ENCODE data around the gene RALGPS2. TPM values are rescaled to one million over a fixed set of nuclear protein-coding genes. Genes with fewer than 3 reads are reported as not detected.

Gene RALGPS2
- total RNA-seq, 2 experiments from 2014 or later = 91.6 to 102 TPM

DNA sequence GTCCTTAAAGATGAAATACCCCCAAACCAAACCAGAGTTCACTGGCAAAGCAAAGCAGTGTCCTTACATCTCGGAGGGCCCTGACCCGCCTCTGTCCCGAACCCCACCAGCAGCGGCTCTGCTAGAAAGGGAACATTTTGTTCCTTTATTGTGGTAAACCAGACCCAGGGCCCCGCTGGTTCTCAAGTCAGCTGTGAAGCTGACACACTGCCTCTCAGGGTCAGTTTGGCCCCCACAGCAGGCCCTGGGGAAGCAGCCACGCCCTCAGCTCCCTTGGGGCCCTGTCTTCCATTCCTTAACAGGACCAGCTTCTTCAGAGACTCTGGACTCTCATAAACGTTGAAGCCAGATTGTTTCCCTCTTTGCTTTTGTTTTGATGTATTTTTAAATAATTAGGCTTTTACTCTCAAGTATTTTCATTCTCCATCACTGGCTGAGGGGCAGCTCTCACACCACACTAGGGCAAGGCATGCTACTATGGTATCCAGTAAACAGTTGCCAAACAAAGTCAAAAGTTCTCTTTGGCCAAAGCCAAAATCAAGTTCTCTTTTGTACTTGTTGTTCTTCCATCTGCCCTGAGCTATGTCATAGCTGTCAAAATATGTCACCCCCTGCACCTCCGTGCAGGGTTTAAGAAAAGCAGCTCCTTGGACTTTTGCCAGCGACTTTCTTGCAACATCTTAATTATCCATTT, 207.0 kb downstream of the RALGPS2 start:
- Histone ChIP-seq H2AFZ (ENCODE audit: low read length) (no peak overlapping the region), H3K9me2 (ENCODE audit: insufficient read depth, low read length) (no peaks in the 10 kb centered on the region), H4K20me1 (ENCODE audit: insufficient read depth, low read length) (no peaks in the 10 kb centered on the region), H3K4me3 (ENCODE audit: low read depth, low read length, poor library complexity, severe bottlenecking) (no peak overlapping the region), H3K4me1 (ENCODE audit: insufficient read depth, low read length, poor library complexity, severe bottlenecking) (no peaks in the 10 kb centered on the region), H3K79me2 (ENCODE audit: insufficient read depth, low read depth, low read length) (no peaks in the 10 kb centered on the region), H3K36me3 (ENCODE audit: insufficient read depth, low read length) (no peaks in the 10 kb centered on the region), H3K27ac (ENCODE audit: low read depth, low read length, poor library complexity, severe bottlenecking) (no peak overlapping the region), H3K4me2 (ENCODE audit: low read length) (no peak overlapping the region), H3K9me3 (ENCODE audit: low read length) (no peaks in the 10 kb centered on the region)
- intact Hi-C loops (cut with micrococcal nuclease; ENCODE audit: unreplicated experiment) = no loop called here
- ChIA-PET CTCF (ENCODE audit: unreplicated experiment) (interaction anchor here (0.5 kb wide), 1 partner anchor 207 kb away, joined by 4 read pairs; the partner anchor contains the start of gene RALGPS2), POLR2A (interaction anchor here (0.7 to 1.3 kb wide), 3 partner anchors 14 to 164 kb away, joined by 3 to 6 read pairs (median 3); no protein-coding TSS in a partner anchor)
- TF ChIP-seq, protein P1, sequence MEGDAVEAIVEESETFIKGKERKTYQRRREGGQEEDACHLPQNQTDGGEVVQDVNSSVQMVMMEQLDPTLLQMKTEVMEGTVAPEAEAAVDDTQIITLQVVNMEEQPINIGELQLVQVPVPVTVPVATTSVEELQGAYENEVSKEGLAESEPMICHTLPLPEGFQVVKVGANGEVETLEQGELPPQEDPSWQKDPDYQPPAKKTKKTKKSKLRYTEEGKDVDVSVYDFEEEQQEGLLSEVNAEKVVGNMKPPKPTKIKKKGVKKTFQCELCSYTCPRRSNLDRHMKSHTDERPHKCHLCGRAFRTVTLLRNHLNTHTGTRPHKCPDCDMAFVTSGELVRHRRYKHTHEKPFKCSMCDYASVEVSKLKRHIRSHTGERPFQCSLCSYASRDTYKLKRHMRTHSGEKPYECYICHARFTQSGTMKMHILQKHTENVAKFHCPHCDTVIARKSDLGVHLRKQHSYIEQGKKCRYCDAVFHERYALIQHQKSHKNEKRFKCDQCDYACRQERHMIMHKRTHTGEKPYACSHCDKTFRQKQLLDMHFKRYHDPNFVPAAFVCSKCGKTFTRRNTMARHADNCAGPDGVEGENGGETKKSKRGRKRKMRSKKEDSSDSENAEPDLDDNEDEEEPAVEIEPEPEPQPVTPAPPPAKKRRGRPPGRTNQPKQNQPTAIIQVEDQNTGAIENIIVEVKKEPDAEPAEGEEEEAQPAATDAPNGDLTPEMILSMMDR (conservative IDR thresholded peaks at IDR 0.05; ENCODE audit: low read length) = no peak
- TF ChIP-seq EZH2phosphoT487 (IDR thresholded peaks at IDR 0.05; ENCODE audit: borderline replicate concordance, low read depth, low read length) = no peak
- no TSS peak for BruUV-seq (replicated peaks)
- no peak for DNase-seq (ENCODE audit: low spot score)

DNA sequence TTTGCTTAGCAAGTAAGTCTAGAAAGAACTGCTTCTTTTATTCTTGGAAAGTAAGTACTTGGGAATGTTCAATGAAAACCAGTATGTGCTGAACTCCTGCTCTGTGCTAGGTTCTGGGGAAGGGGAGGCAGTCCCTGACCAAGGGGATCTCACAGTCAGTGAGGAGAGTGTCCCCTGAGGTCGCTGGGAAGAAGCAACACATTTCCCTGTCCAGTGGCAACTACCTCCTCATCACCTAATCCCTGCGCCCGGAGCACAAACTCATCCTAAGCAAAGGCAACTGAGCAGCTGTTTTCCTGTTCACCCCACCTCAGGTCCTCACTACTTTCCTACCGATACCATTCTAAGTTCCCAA, 207.5 kb downstream of the RALGPS2 start:
- Histone ChIP-seq H3K79me2 (ENCODE audit: insufficient read depth, low read depth, low read length) (no peaks in the 10 kb centered on the region), H3K27ac (ENCODE audit: low read depth, low read length, poor library complexity, severe bottlenecking) (no peak overlapping the region), H4K20me1 (ENCODE audit: insufficient read depth, low read length) (no peaks in the 10 kb centered on the region), H2AFZ (ENCODE audit: low read length) (no peak overlapping the region), H3K9me2 (ENCODE audit: insufficient read depth, low read length) (no peaks in the 10 kb centered on the region), H3K4me2 (ENCODE audit: low read length) (no peak overlapping the region), H3K4me3 (ENCODE audit: low read depth, low read length, poor library complexity, severe bottlenecking) (no peak overlapping the region), H3K9me3 (ENCODE audit: low read length) (no peaks in the 10 kb centered on the region), H3K4me1 (ENCODE audit: insufficient read depth, low read length, poor library complexity, severe bottlenecking) (no peaks in the 10 kb centered on the region), H3K36me3 (ENCODE audit: insufficient read depth, low read length) (no peaks in the 10 kb centered on the region)
- ChIA-PET CTCF (ENCODE audit: unreplicated experiment) (interaction anchor here (0.5 kb wide), 1 partner anchor 208 kb away, joined by 4 read pairs; the partner anchor contains the start of gene RALGPS2), POLR2A (interaction anchor here (0.7 to 1.3 kb wide), 3 partner anchors 18 to 164 kb away, joined by 3 to 6 read pairs (median 3); no protein-coding TSS in a partner anchor)
- TF ChIP-seq, protein P1 (conservative IDR thresholded peaks at IDR 0.05; ENCODE audit: low read length) = no peak
- TF ChIP-seq EZH2phosphoT487 (IDR thresholded peaks at IDR 0.05; ENCODE audit: borderline replicate concordance, low read depth, low read length) = no peak
- intact Hi-C loops (cut with micrococcal nuclease; ENCODE audit: unreplicated experiment) = no loop called here
- no peak for DNase-seq (ENCODE audit: low spot score)
- BruUV-seq (replicated peaks) = no TSS peak

- Histone ChIP-seq H3K27ac (ENCODE audit: low read depth, low read length, poor library complexity, severe bottlenecking) (no peak overlapping the region), H3K9me3 (ENCODE audit: low read length) (no peaks in the 10 kb centered on the region), H3K79me2 (ENCODE audit: insufficient read depth, low read depth, low read length) (no peaks in the 10 kb centered on the region), H3K4me1 (ENCODE audit: insufficient read depth, low read length, poor library complexity, severe bottlenecking) (no peaks in the 10 kb centered on the region), H3K4me2 (ENCODE audit: low read length) (no peak overlapping the region), H3K36me3 (ENCODE audit: insufficient read depth, low read length) (no peaks in the 10 kb centered on the region), H2AFZ (ENCODE audit: low read length) (no peak overlapping the region), H3K9me2 (ENCODE audit: insufficient read depth, low read length) (no peaks in the 10 kb centered on the region), H4K20me1 (ENCODE audit: insufficient read depth, low read length) (no peaks in the 10 kb centered on the region), H3K4me3 (ENCODE audit: low read depth, low read length, poor library complexity, severe bottlenecking) (no peak overlapping the region)
- DNase-seq (ENCODE audit: low spot score) = no peak
- TF ChIP-seq, protein P1 (conservative IDR thresholded peaks at IDR 0.05; ENCODE audit: low read length) = no peak
- no peak for TF ChIP-seq EZH2phosphoT487 (IDR thresholded peaks at IDR 0.05; ENCODE audit: borderline replicate concordance, low read depth, low read length)
- ChIA-PET CTCF (ENCODE audit: unreplicated experiment) (no interaction called here), POLR2A (interaction anchor here (0.6 to 1.5 kb wide), 7 partner anchors 9 to 208 kb away, joined by 3 to 6 read pairs (median 3); partner anchors contain the start of gene RALGPS2)
- intact Hi-C loops (cut with micrococcal nuclease; ENCODE audit: unreplicated experiment) = no loop called here
- no TSS peak for BruUV-seq (replicated peaks)
Measured at GRCh38 chr1:178933105-178933561, 208.1 kb downstream of the RALGPS2 start.
